ENCODE measurements around the gene VPS13C. TPM values are rescaled to one million over a fixed set of nuclear protein-coding genes. Genes with fewer than 3 reads are reported as not detected.

Gene VPS13C
- total RNA-seq, 4 donors from 2014 or later = 7.6 to 43.1 (median 18.0) TPM

DNA sequence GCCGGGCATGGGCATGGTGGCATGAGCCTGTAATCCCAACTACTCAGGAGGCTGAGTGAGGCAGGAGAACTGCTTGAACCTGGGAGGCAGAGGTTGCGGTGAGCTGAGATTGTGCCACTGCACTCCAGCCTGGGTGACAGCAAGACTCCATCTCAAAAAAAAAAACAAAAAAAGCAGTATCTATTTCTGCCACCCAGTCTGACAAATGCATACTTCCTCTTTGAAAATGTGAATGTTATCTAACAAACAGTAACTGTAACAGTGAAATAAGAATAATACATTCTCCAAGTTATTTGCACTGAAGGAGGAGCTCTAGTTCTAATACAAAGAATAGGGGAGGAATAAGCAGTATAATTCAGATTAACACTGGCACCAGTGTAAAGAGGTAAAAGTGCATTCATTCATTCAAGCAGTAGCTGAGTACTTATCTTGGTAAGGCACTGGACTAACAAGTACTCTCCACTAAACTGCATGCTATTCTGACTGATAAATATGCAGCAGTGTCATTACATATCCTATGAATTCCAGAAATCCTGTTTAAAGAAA lies 12.9 kb downstream of the VPS13C start:
- Histone ChIP-seq H3K27me3 (no peaks in the 10 kb centered on the region), H3K27ac (no peak overlapping the region), H3K36me3 (no peaks in the 10 kb centered on the region), H3K4me3 (no peak overlapping the region), H3K4me1 (peaks cover 0 to 12% (median 3%) of the 10 kb centered on the region in 3 donors), H3K9me3 (no peaks in the 10 kb centered on the region)
- 71 to 89% methylated on average over 2 of the region's 2 CpGs for WGBS, 2 donors
- intact Hi-C loops (cut with DNase I) = no loop called here
- DNase-seq = no peak
- TF ChIP-seq POLR2A (IDR thresholded peaks at IDR 0.05) = no peak
- TF ChIP-seq, protein P1, sequence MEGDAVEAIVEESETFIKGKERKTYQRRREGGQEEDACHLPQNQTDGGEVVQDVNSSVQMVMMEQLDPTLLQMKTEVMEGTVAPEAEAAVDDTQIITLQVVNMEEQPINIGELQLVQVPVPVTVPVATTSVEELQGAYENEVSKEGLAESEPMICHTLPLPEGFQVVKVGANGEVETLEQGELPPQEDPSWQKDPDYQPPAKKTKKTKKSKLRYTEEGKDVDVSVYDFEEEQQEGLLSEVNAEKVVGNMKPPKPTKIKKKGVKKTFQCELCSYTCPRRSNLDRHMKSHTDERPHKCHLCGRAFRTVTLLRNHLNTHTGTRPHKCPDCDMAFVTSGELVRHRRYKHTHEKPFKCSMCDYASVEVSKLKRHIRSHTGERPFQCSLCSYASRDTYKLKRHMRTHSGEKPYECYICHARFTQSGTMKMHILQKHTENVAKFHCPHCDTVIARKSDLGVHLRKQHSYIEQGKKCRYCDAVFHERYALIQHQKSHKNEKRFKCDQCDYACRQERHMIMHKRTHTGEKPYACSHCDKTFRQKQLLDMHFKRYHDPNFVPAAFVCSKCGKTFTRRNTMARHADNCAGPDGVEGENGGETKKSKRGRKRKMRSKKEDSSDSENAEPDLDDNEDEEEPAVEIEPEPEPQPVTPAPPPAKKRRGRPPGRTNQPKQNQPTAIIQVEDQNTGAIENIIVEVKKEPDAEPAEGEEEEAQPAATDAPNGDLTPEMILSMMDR (IDR thresholded peaks at IDR 0.05) = no peak

DNA sequence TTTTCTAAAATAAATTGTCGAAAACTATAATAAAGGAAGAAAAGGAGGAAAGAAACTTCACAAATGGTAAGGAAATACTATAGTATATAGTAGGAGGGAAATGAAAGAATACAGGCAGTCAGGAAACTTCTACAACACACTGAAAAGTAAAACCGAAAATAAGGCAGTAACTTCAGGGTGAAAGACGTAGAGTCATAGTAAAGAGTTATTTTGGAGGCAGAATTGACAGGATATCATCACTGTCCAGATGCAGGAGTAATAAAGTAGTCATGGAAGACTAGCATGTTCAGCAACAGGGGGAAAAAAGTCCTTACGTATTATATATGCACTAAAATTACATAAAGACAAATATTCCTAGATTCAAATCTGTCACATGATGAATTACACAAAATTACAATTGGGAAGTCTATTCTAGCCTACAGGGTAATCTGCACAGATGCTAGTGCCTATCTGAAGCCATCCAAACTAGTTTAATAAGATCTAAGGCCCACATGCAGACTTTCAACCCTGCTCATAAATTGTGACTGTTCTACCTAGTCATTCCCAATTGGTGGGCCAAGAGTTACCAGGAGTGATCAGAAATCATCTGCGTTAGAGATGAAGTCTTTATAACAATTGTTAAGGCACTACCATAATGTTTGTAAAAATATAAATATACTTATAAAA lies 14.0 kb downstream of the VPS13C start:
- peaks cover 0 to 3% (median 0%) of the 10 kb centered on the region in 3 donors for H3K36me3 ChIP-seq
- intact Hi-C loops (cut with DNase I) = no loop called here
- 74 to 81% methylated on average over 4 to 5 of the region's 5 CpGs for WGBS, 2 donors

DNA sequence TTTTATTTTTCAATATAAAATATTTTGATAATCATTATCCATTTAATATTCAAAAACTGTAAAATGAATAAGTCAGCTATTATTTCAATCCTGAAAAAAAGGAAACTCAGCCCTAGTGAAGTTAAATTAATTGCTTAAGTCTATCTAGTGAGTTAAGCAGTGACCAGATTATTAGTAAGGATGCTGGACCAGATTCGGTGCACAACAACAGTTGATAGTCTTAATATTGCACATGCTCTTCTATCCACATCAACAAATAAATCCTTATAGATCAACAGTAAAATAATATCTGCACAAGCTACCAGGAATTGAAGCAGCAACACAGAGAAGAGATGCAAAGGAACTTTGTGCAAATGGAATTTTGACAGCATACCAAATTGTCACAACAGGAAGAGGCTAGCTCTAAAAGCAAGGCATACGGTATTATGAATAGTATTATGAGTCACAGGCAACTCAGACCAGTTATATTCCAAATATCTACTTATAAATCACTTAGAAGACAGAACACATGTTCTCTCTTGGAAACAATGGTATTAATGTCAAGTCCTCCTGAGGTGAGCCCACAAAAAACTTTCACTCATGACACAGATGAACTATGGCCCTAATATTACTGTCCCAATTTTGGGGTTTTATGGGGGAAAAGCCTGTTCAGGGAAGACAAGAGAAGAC lies 24.9 kb downstream of the VPS13C start:
- H3K9me3 ChIP-seq = no peaks in the 10 kb centered on the region
- peaks cover 0 to 9% (median 0%) of the 10 kb centered on the region in 3 donors for H3K36me3 ChIP-seq
- TF ChIP-seq, protein P1 (IDR thresholded peaks at IDR 0.05) = no peak
- TF ChIP-seq POLR2A (IDR thresholded peaks at IDR 0.05) = no peak
- WGBS, 2 donors = 40 to 51% methylated on average over 2 of the region's 2 CpGs
- DNase-seq = no peak
- peaks cover 0 to 8% (median 0%) of the 10 kb centered on the region in 3 donors for H3K4me1 ChIP-seq
- no peak overlapping the region for H3K27ac ChIP-seq
- H3K4me3 ChIP-seq = no peak overlapping the region
- H3K27me3 ChIP-seq = no peaks in the 10 kb centered on the region
- intact Hi-C loops (cut with DNase I) = no loop called here

More for the DNA sequence above, 14.0 kb downstream of the VPS13C start:
- DNase-seq = no peak
- TF ChIP-seq POLR2A (IDR thresholded peaks at IDR 0.05) = no peak
- TF ChIP-seq, protein P1 (IDR thresholded peaks at IDR 0.05) = no peak
- H3K9me3 ChIP-seq = no peaks in the 10 kb centered on the region
- H3K27me3 ChIP-seq = no peaks in the 10 kb centered on the region
- H3K4me1 ChIP-seq = peaks cover 0 to 12% (median 3%) of the 10 kb centered on the region in 3 donors
- H3K4me3 ChIP-seq = no peak overlapping the region
- H3K27ac ChIP-seq = no peak overlapping the region

GRCh38 chr15:62027916-62028315 lies 32.3 kb downstream of the VPS13C start:
- Histone ChIP-seq H3K4me1 (no peaks in the 10 kb centered on the region), H3K9me3 (no peaks in the 10 kb centered on the region), H3K27ac (no peak overlapping the region), H3K4me3 (no peak overlapping the region), H3K36me3 (peaks cover 0 to 9% (median 0%) of the 10 kb centered on the region in 3 donors), H3K27me3 (no peaks in the 10 kb centered on the region)
- WGBS, 2 donors = 87 to 90% methylated on average over 5 of the region's 5 CpGs
- no peak for DNase-seq
- TF ChIP-seq, protein P1 (IDR thresholded peaks at IDR 0.05) = no peak
- no peak for TF ChIP-seq POLR2A (IDR thresholded peaks at IDR 0.05)
- intact Hi-C loops (cut with DNase I) = no loop called here

DNA sequence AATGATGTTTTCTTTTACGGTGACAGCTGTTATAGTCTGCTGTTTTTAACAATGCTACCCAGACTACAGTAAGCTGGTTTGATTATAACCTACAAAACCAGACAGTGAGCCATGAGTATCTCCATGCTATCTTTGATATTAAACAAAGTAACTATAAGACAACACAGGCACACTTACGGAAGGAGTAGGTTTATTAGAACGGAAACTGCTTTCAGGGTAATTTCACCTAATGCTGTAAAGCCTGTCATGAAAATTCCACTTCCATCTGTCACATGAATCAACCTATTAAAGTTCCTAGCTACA lies 33.0 kb downstream of the VPS13C start:
- no peaks in the 10 kb centered on the region for H3K4me1 ChIP-seq
- H3K36me3 ChIP-seq = peaks cover 0 to 11% (median 0%) of the 10 kb centered on the region in 3 donors
- intact Hi-C loops (cut with DNase I) = no loop called here
- H3K27ac ChIP-seq = no peak overlapping the region
- TF ChIP-seq, protein P1 (IDR thresholded peaks at IDR 0.05) = no peak
- TF ChIP-seq POLR2A (IDR thresholded peaks at IDR 0.05) = no peak
- no peaks in the 10 kb centered on the region for H3K9me3 ChIP-seq
- whole genome bisulfite sequencing, 2 donors = 90 to 93% methylated on average over 3 of the region's 3 CpGs
- no peak overlapping the region for H3K4me3 ChIP-seq
- no peaks in the 10 kb centered on the region for H3K27me3 ChIP-seq
- no peak for DNase-seq

All from esophagus squamous epithelium (tissue), 5 donors.